NCI-H82 treated with DMSO at 0.1 percent for 48 hours (cell line): ENCODE data around the gene AKT3.
A peak's percentile ranks its signal among the peaks of the same experiment; 100 is the strongest.
"Not testable (repeated sequence)": the region's sequence is repeated elsewhere in the genome, so short reads cannot be mapped to it uniquely, and the experiment has no call there.

Source experiments
- DNase-seq: peaks from one replicate; lab custom pipeline; 2025; ENCODE audit not compliant: unreplicated experiment; lab: John Stamatoyannopoulos, UW

The AKT3 gene

DNA sequence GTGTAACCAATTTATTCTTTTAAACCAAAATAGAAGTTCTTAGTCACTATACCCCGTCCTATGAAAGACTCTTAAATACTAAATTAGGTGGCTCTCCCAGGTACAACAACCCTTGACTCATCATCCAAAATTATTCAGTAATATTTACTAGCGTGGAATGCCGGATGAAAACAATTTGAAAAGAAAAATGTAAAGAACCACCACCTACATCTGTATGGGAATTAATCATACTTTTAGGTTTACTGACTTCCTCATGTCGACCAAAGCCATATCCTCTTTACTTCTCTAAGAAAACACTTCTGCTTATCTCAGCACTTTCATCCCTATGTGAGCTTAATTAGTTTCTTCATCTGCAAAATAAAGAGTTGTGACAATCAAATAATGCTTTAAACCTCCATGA lies 139.6 kb downstream of the AKT3 start:
- no peak for DNase-seq

GRCh38 chr1:243708210-243708609 lies 141.8 kb downstream of the AKT3 start:
- DNase-seq, result no peak

- DNase-seq, result no peak
Observed at GRCh38 chr1:243706563-243706962, 143.5 kb downstream of the AKT3 start.

DNA sequence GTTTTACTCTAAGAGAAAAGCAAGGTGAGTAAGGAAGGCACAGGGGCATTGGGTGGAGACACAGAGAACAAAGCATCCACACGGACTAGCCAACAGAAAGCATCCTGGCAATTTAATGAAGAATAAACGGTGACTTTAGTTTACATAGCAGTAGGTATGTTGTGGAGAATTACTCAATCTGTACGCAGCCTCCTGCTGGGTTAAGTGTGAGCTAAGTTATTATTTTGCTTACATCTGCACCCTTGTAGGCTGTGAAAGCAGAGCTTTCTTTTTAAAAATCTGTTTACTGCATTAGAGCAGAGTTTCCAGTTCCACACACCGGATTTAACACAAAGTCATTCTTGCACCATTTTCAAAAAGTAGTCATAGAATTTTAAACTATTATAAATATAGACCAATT lies 144.5 kb downstream of the AKT3 start:
- no peak for DNase-seq

DNA sequence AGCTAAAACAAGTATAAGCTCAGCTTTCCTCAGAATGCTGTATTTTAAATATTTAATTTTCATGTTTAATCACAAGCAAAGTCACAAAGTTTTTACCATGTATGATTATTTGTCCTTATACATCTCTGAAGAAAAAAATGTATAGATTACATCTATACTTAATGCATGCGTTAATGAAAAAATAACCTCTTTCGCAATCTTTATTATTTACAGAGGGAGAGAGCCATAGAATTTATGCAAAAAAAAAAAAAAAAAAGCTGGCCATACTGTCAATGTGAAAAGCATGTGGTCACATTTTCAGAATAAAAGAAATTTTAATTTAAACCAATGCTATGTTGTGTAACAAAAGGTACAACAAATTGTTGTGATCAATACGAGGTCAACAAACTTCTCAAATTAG lies 148.2 kb downstream of the AKT3 start:
- no peak for DNase-seq

GRCh38 chr1:243693800-243694199 lies 156.2 kb downstream of the AKT3 start:
- no peak for DNase-seq

GRCh38 chr1:243686159-243686558 lies 163.9 kb downstream of the AKT3 start:
- DNase-seq, result no peak

DNA sequence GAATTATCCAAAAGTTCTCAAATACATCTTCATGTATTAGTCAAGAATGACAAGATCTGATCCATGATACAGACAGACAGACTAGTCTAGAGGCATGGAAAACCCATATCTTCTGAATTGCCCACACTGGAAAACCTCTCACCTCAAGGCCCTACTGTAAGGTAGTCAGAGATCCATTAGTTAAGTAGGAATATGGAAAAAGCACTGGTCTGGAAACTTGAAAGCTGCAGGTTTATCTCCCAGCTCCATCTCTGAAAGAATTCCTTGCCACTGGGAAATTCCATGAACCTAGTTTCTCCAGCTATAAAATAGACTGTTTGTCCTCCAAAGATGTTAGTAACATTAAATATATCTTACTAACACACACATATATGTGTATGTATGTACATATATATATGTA lies 169.2 kb downstream of the AKT3 start:
- DNase-seq, result no peak

- no peak for DNase-seq
Observed at GRCh38 chr1:243672539-243673074, 177.4 kb downstream of the AKT3 start.

DNA sequence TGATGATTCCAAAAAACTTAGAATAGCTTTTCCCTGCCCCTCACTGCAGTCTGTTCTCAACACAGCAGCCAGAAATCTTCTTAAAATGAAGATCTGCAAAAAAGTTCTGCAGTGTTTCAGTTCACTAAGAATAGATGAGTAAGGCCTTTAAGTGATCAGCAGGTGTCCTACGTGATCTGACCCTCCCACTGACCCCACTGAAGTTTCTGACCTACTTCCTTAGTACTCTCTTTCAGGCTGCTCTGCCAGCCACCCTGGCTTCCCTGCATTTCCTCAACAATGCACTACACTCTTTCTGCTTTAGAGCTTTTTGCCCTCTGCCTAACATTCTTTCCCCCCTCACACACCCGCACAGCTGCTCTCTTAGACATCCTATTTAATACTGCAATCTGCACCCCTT lies 182.5 kb downstream of the AKT3 start:
- DNase-seq, result no peak

DNA sequence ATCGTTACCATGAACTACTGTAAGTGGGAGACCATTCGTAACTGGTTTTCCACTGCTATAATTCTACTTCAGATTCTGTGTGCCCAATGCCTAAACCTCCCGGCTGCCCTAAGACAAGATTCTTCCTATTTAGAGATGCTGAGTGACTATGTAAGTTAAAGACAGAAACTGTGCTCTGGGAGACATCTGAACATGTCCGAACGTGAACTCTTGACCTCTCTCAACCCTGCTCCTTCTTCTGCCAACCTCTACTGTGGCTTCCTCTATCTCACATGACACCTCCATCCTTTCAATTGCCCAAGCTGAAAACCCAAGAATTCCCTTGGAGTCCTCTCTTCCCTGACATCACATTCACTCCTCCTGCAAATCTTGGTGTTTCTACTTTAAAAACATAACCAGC lies 182.9 kb downstream of the AKT3 start:
- DNase-seq, result no peak

DNA sequence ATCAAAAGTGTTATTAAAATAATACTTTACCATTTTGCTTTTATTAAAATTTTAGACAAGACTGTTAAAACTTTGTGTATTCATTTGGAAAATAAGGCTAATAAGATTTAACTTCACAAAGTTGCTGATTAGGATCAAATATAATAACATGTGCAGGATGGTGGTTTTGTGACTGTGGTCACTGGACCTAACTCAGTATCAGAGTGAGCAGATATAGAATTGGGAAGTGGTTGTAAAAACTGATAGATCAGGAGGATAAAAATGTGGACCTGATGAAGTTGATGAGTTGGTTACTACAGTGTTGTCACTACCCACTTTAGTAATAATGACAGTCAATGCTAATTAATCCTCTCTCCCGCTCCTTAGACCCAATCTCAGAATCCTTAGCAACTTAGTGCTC lies 186.4 kb downstream of the AKT3 start:
- no peak for DNase-seq

DNA sequence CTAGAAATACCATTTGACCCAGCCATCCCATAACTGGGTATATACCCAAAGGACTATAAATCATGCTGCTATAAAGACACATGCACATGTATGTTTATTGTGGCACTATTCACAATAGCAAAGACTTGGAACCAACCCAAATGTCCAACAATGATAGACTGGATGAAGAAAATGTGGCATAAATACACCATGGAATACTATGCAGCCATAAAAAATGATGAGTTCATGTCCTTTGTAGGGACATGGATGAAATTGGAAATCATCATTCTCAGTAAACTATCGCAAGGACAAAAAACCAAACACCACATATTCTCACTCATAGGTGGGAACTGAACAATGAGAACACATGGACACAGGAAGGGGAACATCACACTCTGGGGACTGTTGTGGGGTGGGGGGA lies 187.9 kb downstream of the AKT3 start:
- DNase-seq, result not testable (repeated sequence)

DNA sequence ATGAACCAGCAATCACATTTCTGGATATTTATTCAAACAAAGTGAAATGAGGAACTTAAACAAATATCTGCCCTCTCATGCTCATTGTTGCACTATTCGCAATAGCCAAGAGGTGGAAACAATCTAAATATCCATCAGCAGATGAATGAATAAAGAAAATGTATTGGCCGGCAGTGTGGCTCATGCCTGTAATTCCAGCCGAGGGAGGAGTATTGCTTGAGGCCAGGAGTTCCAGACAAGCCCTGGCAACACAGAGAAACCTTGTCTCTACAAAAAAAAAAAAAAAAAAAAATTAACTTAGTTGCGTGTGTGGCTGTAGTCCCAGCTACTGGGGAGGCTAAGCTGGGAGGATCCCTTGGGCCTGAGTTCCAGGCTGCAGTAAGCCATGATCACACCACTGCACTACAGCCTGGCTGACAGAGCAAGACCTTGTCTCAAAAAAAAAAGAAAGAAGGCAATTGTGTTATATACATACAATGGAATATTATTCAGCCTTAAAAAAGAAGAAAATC lies 191.4 kb downstream of the AKT3 start:
- DNase-seq, result no peak

DNA sequence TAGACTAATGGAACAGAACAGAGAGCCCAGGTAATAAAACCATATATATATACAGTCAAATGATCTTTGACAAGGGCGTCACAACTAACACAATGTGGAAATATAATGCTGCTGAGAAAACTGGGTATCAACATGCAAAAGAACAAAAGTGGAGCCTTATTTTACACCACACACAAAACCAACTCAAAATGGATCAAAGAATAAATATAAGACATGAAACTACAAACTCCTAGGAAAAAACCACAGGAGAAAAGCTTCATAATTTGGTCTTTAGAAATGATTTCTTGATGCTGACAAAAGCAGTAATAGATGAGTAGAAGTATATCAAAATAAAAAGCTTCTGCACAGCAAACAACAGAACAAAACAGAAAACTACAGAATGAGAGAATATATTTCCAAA lies 192.2 kb downstream of the AKT3 start:
- no peak for DNase-seq

DNA sequence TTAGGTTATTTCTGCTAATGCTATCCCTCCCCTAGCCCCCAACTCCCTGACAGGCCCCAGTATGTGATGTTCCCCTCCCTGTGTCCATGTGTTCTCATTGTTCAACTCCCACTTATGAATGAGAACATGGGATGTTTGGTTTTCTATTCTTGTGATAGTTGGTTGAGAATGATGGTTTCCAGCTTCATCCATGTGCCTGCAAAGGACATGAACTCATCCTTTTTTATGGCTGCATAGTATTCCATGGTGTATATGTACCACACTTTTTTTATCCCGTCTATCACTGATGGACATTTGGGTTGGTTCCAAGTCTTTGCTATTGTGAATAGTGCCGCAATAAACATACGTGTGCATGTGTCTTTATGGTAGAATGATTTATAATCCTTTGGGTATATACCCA lies 200.5 kb downstream of the AKT3 start:
- DNase-seq, result not testable (repeated sequence)

DNA sequence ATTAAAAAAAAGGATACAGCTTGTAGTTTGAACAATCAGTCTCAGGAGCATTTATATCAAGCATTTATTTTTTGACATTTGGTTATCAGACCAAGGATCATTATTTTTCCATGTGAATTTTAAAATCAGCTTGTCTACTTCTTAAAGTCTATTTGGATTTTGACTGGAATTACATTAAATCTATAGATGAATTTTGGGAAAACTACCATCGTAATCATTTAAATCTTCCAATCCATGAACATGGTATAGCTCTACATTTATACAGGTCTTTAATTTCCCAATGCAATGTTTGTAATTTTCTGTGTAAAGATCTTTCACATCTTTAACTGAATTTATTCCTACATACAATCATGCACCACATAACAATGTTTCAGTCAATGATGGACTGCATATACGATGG lies 203.2 kb downstream of the AKT3 start:
- no peak for DNase-seq

DNA sequence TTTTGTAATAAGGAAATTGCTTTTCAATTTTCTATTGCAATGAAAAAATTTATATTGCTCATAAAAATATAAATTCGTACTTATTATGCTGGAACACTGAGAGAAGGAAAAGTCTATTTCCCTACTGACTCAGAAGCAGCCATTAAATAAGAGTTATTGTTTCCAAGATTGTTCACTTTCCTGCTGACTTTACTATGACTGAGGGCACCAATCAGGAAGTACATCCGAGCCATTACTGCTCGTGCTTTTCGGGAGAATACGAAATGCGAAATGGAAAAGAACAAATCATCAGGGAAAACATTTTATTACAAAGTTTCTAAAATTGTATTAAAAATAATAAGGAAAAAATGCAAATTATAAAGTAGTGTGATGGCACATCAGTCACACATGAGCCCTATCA lies 204.8 kb downstream of the AKT3 start:
- DNase-seq, result no peak

GRCh38 chr1:243642936-243643335 lies 207.1 kb downstream of the AKT3 start:
- peak; percentile 13 for DNase-seq

GRCh38 chr1:243639027-243639658 lies 210.9 kb downstream of the AKT3 start:
- DNase-seq, result no peak

- no peak for DNase-seq
Observed at GRCh38 chr1:243638186-243638585, 211.9 kb downstream of the AKT3 start.

DNA sequence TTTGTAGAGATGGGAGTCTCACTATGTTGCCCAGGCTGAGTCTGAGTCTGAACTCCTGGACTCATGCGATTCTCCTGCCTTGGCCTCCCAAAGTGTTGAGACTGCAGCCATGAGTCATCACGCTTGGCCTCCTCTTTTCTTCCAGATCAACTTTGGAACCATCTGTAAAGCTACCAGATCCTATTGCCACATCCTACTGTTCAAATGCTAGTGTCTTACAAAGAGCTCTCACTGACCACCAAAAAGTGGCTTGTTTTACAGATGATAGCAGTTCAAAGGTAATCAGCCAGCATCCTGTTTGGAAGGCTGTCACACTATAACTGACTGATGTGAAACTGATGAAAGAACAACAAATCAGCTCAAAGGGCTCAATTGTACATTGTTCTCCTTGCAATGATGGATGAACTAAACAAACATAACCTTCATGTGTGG lies 221.6 kb downstream of the AKT3 start:
- no peak for DNase-seq

DNA sequence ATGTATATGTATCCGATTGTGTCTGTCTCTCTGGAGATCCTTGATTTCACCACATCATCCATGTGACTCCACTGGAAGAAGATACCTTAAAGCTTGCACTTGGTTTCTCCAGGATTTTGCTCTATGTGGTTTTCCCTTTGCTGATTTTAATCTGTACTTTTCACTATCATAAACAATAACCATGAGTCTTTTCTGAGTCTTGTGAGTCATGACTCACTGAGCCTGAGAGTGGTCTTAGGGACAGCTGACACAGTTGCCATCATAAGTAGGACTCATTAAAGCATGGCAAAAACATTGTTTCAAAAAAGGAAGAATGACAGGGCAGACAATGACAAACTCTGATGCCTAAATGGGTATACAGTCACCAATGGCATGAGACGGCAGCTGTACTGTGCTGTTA lies 226.2 kb downstream of the AKT3 start:
- DNase-seq, result no peak
